Measurements from ENCODE around the gene POLR1B. TPM values are rescaled to one million over a fixed set of nuclear protein-coding genes. Genes with fewer than 3 reads are reported as not detected.

POLR1B gene
- total RNA-seq, 1 experiment from 2014 or later, result 83.6 TPM

DNA sequence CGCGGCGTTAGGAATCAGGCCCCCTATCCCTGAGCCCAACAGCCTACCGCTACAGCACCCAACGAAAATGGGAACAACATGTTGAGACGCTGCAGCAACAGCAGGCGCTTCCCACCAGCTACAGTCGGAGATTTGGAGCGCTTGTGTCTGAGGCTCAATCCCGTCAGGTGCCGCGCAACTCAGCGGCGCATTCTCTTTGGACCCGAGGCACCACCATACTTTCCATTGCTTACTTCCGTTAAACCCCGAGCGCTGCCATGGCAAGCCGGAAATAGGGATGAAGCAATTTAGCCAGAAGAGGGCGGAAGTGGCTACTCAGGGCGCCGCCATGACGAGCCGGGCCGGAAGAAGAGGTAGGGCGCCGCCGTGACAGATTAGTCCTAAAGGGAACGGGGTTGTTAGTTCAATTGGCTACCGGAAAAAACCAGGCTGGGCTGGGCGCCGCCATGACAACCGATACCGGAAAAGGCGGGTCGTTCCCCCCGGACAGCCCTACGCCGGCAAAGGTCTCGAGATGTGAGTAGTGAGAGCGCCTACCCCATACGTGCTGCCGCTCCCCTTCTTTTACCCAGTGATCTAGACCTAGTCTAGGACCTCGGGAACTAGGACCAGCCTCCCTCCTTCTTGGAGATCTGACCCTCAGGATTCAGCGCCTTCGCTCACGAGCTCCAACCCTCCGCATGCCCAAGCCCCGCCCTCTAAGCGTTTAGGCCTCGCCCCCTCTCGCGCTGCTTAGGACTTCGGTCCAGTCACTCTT is 42.0 kb downstream of the POLR1B start, which contains the start of gene CHCHD5:
Gene CHCHD5 (plus strand): TSS at position 476 of the 757 bp plus-strand sequence. CDS start 39 bp downstream, at position 515.
- Mint-ChIP-seq H3K27me3 (ENCODE audit: low read depth) (no peaks in the 10 kb centered on the region; the same call in 1 of the 2 replicates), H3K36me3 (ENCODE audit: insufficient read depth in 1 of 3, low read depth in 3 of 3) (peaks cover 13 to 26% (median 19%) of the 10 kb centered on the region in 3 experiments), H3K27ac (peak within 1 kb of the TSS; percentile 99 to 100 (median 99)), H3K4me3 (peak within 1 kb of the TSS; percentile 86 to 95), H3K9me3 (no peaks in the 10 kb centered on the region), H3K4me1 (peaks cover 17% of the 10 kb centered on the region in 2 experiments)
- peak; percentile 95 for DNase-seq
- Histone ChIP-seq H4K20me1 (ENCODE audit: control insufficient read depth, insufficient read depth, insufficient read length) (no peaks in the 10 kb centered on the region), H2BK20ac (ENCODE audit: low read depth, low read length, poor library complexity, severe bottlenecking) (no peak within 1 kb of the TSS), H3K4ac (ENCODE audit: low read depth, low read length) (peak within 1 kb of the TSS; percentile 28; the same call in 1 of the 2 replicates), H3K23ac (ENCODE audit: insufficient read length, low read depth, low read length) (no peak within 1 kb of the TSS), H4K91ac (ENCODE audit: insufficient read length, low read depth, low read length) (no peak within 1 kb of the TSS), H3K9me3 (ENCODE audit: control insufficient read depth, low read depth, low read length) (no peaks in the 10 kb centered on the region), H3K27me3 (ENCODE audit: insufficient read depth, low read length) (no peaks in the 10 kb centered on the region), H3K56ac (ENCODE audit: insufficient read length, low read depth, low read length) (no peak within 1 kb of the TSS), H2BK120ac (ENCODE audit: low read depth, low read length, poor library complexity, severe bottlenecking) (no peak within 1 kb of the TSS), H4K8ac (replicated peaks; ENCODE audit: insufficient read length, low read depth, low read length) (no peak within 1 kb of the TSS), H3K18ac (ENCODE audit: insufficient read length, low read depth, low read length) (peak within 1 kb of the TSS; percentile 86), H3K23me2 (ENCODE audit: insufficient read length, low read depth, low read length, poor library complexity, severe bottlenecking) (peaks cover 13% of the 10 kb centered on the region), H3K9ac (ENCODE audit: extremely low read depth, insufficient read length, low read length) (peak within 1 kb of the TSS; percentile 90), H3K79me1 (ENCODE audit: insufficient read depth, low read depth, low read length, poor library complexity, severe bottlenecking) (no peaks in the 10 kb centered on the region), H2AK5ac (ENCODE audit: insufficient read length, low read length) (no peak within 1 kb of the TSS), H3K4me2 (ENCODE audit: insufficient read depth, insufficient read length, low read length) (peak within 1 kb of the TSS; percentile 88), H3K27ac (ENCODE audit: insufficient read length, low read depth, low read length) (peak within 1 kb of the TSS; percentile 79), H2BK12ac (ENCODE audit: insufficient read length, low read depth, low read length) (peak within 1 kb of the TSS; percentile 33), H2BK5ac (ENCODE audit: insufficient read length, low read length) (peak within 1 kb of the TSS; percentile 30), H3K14ac (ENCODE audit: insufficient read depth, low read length) (peak within 1 kb of the TSS; percentile 89), H3K79me2 (ENCODE audit: insufficient read depth, low read length) (no peaks in the 10 kb centered on the region), H3T11ph (ENCODE audit: low read length) (no peak within 1 kb of the TSS), H2AFZ (ENCODE audit: low read length) (no peak within 1 kb of the TSS), H3K4me1 (ENCODE audit: insufficient read depth, low read length) (no peaks in the 10 kb centered on the region), H2BK15ac (ENCODE audit: low read depth, low read length) (peak within 1 kb of the TSS; percentile 18; the same call in 1 of the 2 replicates), H4K5ac (ENCODE audit: insufficient read length, low read depth, low read length) (no peak within 1 kb of the TSS)
- WGBS (ENCODE audit: extremely low coverage, insufficient read length, low lambda C conversion rate), result no CpG with 5 or more reads among the region's 54 CpGs
- TF ChIP-seq, protein P1, sequence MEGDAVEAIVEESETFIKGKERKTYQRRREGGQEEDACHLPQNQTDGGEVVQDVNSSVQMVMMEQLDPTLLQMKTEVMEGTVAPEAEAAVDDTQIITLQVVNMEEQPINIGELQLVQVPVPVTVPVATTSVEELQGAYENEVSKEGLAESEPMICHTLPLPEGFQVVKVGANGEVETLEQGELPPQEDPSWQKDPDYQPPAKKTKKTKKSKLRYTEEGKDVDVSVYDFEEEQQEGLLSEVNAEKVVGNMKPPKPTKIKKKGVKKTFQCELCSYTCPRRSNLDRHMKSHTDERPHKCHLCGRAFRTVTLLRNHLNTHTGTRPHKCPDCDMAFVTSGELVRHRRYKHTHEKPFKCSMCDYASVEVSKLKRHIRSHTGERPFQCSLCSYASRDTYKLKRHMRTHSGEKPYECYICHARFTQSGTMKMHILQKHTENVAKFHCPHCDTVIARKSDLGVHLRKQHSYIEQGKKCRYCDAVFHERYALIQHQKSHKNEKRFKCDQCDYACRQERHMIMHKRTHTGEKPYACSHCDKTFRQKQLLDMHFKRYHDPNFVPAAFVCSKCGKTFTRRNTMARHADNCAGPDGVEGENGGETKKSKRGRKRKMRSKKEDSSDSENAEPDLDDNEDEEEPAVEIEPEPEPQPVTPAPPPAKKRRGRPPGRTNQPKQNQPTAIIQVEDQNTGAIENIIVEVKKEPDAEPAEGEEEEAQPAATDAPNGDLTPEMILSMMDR (conservative IDR thresholded peaks at IDR 0.05), result no peak; the same call in 2 of the 3 replicates

Data from H9 (cell line).